Measurements from ENCODE around the gene ILKAP. TPM values are rescaled to one million over a fixed set of nuclear protein-coding genes. Genes with fewer than 3 reads are reported as not detected.

The ILKAP gene
- total RNA-seq, 4 donors from 2014 or later: 36.3 to 82.6 (median 49.6) TPM

DNA sequence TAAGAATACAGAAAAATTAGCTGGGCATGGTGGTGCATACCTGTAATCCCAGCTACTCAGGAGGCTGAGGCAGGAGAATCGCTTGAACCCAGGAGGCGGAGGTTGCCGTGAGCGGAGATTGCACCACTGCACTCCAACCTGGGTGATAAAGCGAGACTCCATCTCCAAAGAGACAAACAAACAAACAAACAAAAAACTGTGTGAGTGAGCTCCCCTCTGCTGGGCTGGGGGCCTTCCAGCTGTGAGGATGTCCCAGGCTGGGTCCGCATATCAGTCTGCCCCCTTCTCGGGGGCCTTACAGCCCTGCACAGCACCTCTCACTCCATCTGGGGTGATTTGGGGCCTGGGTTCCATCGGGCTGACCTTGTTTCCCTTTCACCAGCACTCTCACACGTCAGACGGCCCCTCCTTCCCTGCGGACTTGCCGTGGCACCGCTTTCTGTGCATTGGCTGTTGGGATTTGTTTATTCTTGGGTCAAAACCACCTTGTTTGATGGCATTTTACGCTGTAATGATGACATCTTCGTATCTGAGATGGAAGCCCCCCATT, 67.8 kb downstream of the ILKAP start:
- Histone ChIP-seq H3K4me3 (no peak overlapping the region), H3K27ac (no peak overlapping the region), H3K36me3 (no peaks in the 10 kb centered on the region), H3K4me1 (peaks cover 15% of the 10 kb centered on the region), H3K9me3 (no peaks in the 10 kb centered on the region), H3K27me3 (peaks cover 14% of the 10 kb centered on the region)
- no peak for DNase-seq (ENCODE audit: low spot score in 2 of 2)
- TF ChIP-seq CTCF (IDR thresholded peaks at IDR 0.05) (no peak), EP300 (IDR thresholded peaks at IDR 0.05) (no peak), POLR2A (IDR thresholded peaks at IDR 0.05) (no peak), POLR2AphosphoS5 (IDR thresholded peaks at IDR 0.05) (no peak)
- 87% methylated on average over 15 of the region's 15 CpGs for WGBS

GRCh38 chr2:238134393-238134785, 69.1 kb downstream of the ILKAP start:
- WGBS: 90% methylated on average over 11 of the region's 11 CpGs
- Histone ChIP-seq H3K9me3 (no peaks in the 10 kb centered on the region), H3K27ac (no peak overlapping the region), H3K4me1 (peaks cover 10% of the 10 kb centered on the region), H3K36me3 (no peaks in the 10 kb centered on the region), H3K27me3 (peaks cover 6% of the 10 kb centered on the region), H3K4me3 (no peak overlapping the region)
- no peak for TF ChIP-seq POLR2A (IDR thresholded peaks at IDR 0.05)
- TF ChIP-seq EP300 (IDR thresholded peaks at IDR 0.05): no peak
- no peak for TF ChIP-seq CTCF (IDR thresholded peaks at IDR 0.05)
- no peak for TF ChIP-seq POLR2AphosphoS5 (IDR thresholded peaks at IDR 0.05)
- no peak for DNase-seq (ENCODE audit: low spot score in 2 of 2)

GRCh38 chr2:238133499-238134392, 69.7 kb downstream of the ILKAP start:
- H3K27ac ChIP-seq: no peak overlapping the region
- TF ChIP-seq CTCF (IDR thresholded peaks at IDR 0.05) (no peak), EP300 (IDR thresholded peaks at IDR 0.05) (no peak), POLR2A (IDR thresholded peaks at IDR 0.05) (no peak), POLR2AphosphoS5 (IDR thresholded peaks at IDR 0.05) (no peak)
- DNase-seq (ENCODE audit: low spot score in 2 of 2): no peak
- H3K9me3 ChIP-seq: no peaks in the 10 kb centered on the region
- no peaks in the 10 kb centered on the region for H3K27me3 ChIP-seq
- peaks cover 5% of the 10 kb centered on the region for H3K4me1 ChIP-seq
- H3K4me3 ChIP-seq: no peak overlapping the region
- H3K36me3 ChIP-seq: no peaks in the 10 kb centered on the region
- WGBS: 69% methylated on average over 8 of the region's 14 CpGs

DNA sequence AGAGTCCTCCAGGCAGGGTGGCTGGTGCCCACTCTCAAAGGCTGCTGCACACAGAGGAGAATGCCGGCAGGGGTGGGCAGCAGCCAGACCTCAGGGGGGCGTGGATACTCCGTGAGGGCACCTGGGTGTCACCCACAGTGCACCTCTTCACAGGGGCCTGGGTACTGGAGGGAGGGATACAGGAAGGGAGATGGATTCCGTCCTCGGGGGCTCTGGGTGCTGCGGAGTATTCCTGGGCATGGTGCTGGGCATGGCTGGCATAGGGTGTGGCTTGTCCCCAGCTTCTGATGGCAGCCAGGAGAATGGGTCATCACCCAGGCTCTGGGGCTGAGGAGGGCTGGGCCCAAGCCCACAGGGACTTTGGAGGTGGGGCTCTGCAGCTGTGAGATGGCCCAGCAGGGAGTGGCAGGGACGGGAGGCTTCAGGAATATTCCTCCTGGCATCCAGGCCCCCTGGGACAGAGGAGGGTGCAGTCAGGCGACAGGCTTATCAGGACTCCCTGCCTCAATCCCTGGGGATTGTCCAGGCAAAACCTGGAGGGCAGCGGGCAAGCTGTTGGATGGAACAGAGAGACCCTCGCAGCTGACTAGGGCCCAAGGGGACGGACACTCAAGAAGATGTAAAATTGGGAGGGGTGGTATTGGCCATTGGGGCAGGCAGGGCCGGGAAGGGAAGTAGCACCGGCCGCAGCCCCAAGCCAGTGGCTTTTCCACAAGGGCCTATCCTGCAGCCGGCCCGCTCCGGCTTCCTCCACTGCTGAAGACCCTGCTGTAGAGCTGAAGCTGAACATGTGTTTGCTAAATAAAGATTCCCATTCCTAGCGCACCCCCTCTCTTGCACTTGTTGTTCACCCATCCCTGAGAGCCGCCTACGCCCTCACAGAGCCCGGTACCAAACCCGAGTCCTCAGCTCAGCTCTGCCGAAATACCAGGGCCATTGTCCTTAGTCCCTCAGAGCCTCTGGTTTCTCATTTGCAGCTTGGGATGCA, 70.7 kb downstream of the ILKAP start:
- 89% methylated on average over 17 of the region's 23 CpGs for WGBS
- DNase-seq (ENCODE audit: low spot score in 2 of 2): no peak
- no peaks in the 10 kb centered on the region for H3K9me3 ChIP-seq
- H3K27me3 ChIP-seq: peaks cover 4% of the 10 kb centered on the region
- no peak overlapping the region for H3K4me3 ChIP-seq
- H3K36me3 ChIP-seq: no peaks in the 10 kb centered on the region
- H3K27ac ChIP-seq: no peak overlapping the region
- TF ChIP-seq POLR2AphosphoS5 (IDR thresholded peaks at IDR 0.05): no peak
- TF ChIP-seq EP300 (IDR thresholded peaks at IDR 0.05): no peak
- TF ChIP-seq CTCF (IDR thresholded peaks at IDR 0.05): no peak
- TF ChIP-seq POLR2A (IDR thresholded peaks at IDR 0.05): no peak
- H3K4me1 ChIP-seq: no peaks in the 10 kb centered on the region
